ENCODE measurements around the gene SMAD2.

- TF ChIP-seq CTCF (IDR thresholded peaks at IDR 0.05), result no peak
- no peak for TF ChIP-seq POLR2AphosphoS5 (IDR thresholded peaks at IDR 0.05; ENCODE audit: insufficient read depth in 1 of 2, low read depth in 1 of 2)
- no peak for TF ChIP-seq POLR2A (IDR thresholded peaks at IDR 0.05)
These were observed 24.1 kb downstream of the SMAD2 start for GRCh38 chr18:47906408-47906807.
